B cell (primary cell): ENCODE results near the gene MAN2A2. TPM values are rescaled to one million over a fixed set of nuclear protein-coding genes. Genes with fewer than 3 reads are reported as not detected.

ENCODE experiments used
- ATAC-seq: fragments of 200-7000 bp; cut with Tn5 transposase; one replicate; pipeline ENCODE4 v1.10.0; 2021; ENCODE audit warnings: low read depth, mild to moderate bottlenecking, moderate number of reproducible peaks, moderate library complexity
- CTCF ChIA-PET: fragments of 350-600 bp; sonication (Branson Sonifier 250); formaldehyde crosslinking; loops from one replicate; lab custom pipeline; 2021; ENCODE audit warnings: antibody characterized with exemption, inconsistent platforms; lab: Charles Lee
- POLR2A ChIA-PET: fragments of 350-600 bp; sonication (Branson Sonifier 250); formaldehyde crosslinking; loops from one replicate; lab custom pipeline; 2021; ENCODE audit warnings: antibody characterized with exemption; lab: Charles Lee
- DNase-seq: peaks from one replicate; pipeline ENCODE4 v3.0.0; 2013
- H2AFZ ChIP-seq: 2 replicates; pipeline ENCODE4 v1.6.1; 2012; ENCODE audit warnings: mild to moderate bottlenecking, low read depth, low read length; ENCODE audit not compliant: insufficient read depth, poor library complexity, severe bottlenecking
- H3K27ac ChIP-seq, 2 donors: 1 replicate in 1 of 2; 2 replicates in 1 of 2; pipeline ENCODE4 v1.5.1; 2012 to 2013; ENCODE audit warnings: low read length in 2 of 2, mild to moderate bottlenecking in 2 of 2, moderate library complexity in 1 of 2
- H3K27me3 ChIP-seq, 4 experiments: fragments of 200-600 bp in 1 of 4; sonication (generic) in 1 of 4; replicated peaks in 1 of 4; 1 replicate in 2 of 4; 2 replicates in 2 of 4; pipeline versions ENCODE4 v1.6.1 to v1.7.0; 2013 to 2016; ENCODE audit warnings: low read length in 3 of 4, mild to moderate bottlenecking in 2 of 4, mixed read lengths in 1 of 4, moderate library complexity in 1 of 4; ENCODE audit not compliant: insufficient read depth in 4 of 4, control insufficient read depth in 3 of 4; ENCODE audit errors: control extremely low read depth in 1 of 4
- H3K36me3 ChIP-seq, 2 experiments: replicated peaks in 1 of 2; 1 replicate in 1 of 2; 2 replicates in 1 of 2; pipeline versions ENCODE4 v1.6.1 to v1.7.1; 2013; ENCODE audit warnings: low read length in 1 of 2; ENCODE audit not compliant: insufficient read depth in 2 of 2, control insufficient read depth in 1 of 2; ENCODE audit errors: control extremely low read depth in 1 of 2, extremely low read depth in 1 of 2
- H3K4me1 ChIP-seq, 2 donors: fragments of 200-600 bp in 1 of 2; sonication (generic) in 1 of 2; 1 replicate in 1 of 2; 2 replicates in 1 of 2; pipeline versions ENCODE4 v1.5.1 to v1.6.1; 2013 to 2017; ENCODE audit warnings: low read length in 2 of 2; ENCODE audit not compliant: control insufficient read depth in 2 of 2, insufficient read depth in 2 of 2
- H3K4me2 ChIP-seq: replicated peaks from 2 replicates; pipeline ENCODE3; 2012; ENCODE audit warnings: mild to moderate bottlenecking, low read depth, low read length; ENCODE audit not compliant: poor library complexity, severe bottlenecking
- H3K4me3 ChIP-seq, 5 experiments: fragments of 200-600 bp in 1 of 5; sonication (generic) in 1 of 5; 1 replicate in 3 of 5; 2 replicates in 2 of 5; pipeline versions ENCODE4 v1.5.1 to v1.7.0; 2011 to 2016; ENCODE audit warnings: low read length in 4 of 5, mild to moderate bottlenecking in 4 of 5, low read depth in 2 of 5, control low read depth in 1 of 5, moderate library complexity in 1 of 5; ENCODE audit not compliant: insufficient read depth in 1 of 5; ENCODE audit errors: control extremely low read depth in 1 of 5, extremely low read depth in 1 of 5
- H3K79me2 ChIP-seq: fragments of 200-600 bp; sonication (generic); one replicate; pipeline ENCODE4 v1.6.0; 2016; ENCODE audit warnings: low read length; ENCODE audit not compliant: control insufficient read depth, insufficient read depth
- H3K9ac ChIP-seq: fragments of 200-600 bp; sonication (generic); 2 replicates; pipeline ENCODE4 v1.6.1; 2017; ENCODE audit warnings: mild to moderate bottlenecking, low read length, moderate library complexity
- H3K9me3 ChIP-seq, 3 donors: one replicate each; pipeline versions ENCODE4 v1.6.1 to v1.7.1; 2013; ENCODE audit warnings: low read length in 2 of 3; ENCODE audit not compliant: control insufficient read depth in 2 of 3, insufficient read depth in 1 of 3; ENCODE audit errors: control extremely low read depth in 1 of 3
- H4K20me1 ChIP-seq: 2 replicates; pipeline ENCODE4 v1.6.0; 2012; ENCODE audit warnings: mild to moderate bottlenecking, low read length; ENCODE audit not compliant: insufficient read depth, control insufficient read depth, poor library complexity, severe bottlenecking
- H3K27ac Mint-ChIP-seq: one replicate; pipeline ENCODE4 v1.8.0; 2021; ENCODE audit warnings: mixed read lengths
- H3K27me3 Mint-ChIP-seq: one replicate; pipeline ENCODE4 v1.8.0; 2021; ENCODE audit warnings: mixed read lengths
- H3K4me1 Mint-ChIP-seq: one replicate; pipeline ENCODE4 v1.8.0; 2021; ENCODE audit warnings: mixed read lengths
- H3K4me3 Mint-ChIP-seq: one replicate; pipeline ENCODE4 v1.8.0; 2021; ENCODE audit warnings: mixed read lengths
- H3K9me3 Mint-ChIP-seq: one replicate; pipeline ENCODE4 v1.8.0; 2022; ENCODE audit warnings: mixed read lengths; ENCODE audit not compliant: insufficient read depth
- CTCF ChIP-seq: fragments of 200-600 bp; IDR thresholded peaks from one replicate; pipeline ENCODE4 v1.8.0; 2022; ENCODE audit warnings: antibody characterized with exemption, mild to moderate bottlenecking
- EZH2 ChIP-seq: IDR thresholded peaks from 2 replicates; pipeline ENCODE4 v1.6.1; 2012; ENCODE audit warnings: borderline replicate concordance, low read depth, mild to moderate bottlenecking, moderate library complexity, low read length; ENCODE audit not compliant: insufficient read depth, poor library complexity, severe bottlenecking
- WGBS: methylation state at CpG from one replicate; pipeline ENCODE4 v1.1.5; 2013; ENCODE audit warnings: missing lambda C conversion rate; ENCODE audit not compliant: insufficient coverage; 5-methylcytosine and 5-hydroxymethylcytosine counted together
- intact Hi-C: fragments of 100-400 bp; cut with micrococcal nuclease; formaldehyde crosslinking; loops from one replicate; pipeline ENCODE4 v1.10.0; 2022
- polyA plus RNA-seq: library from polyadenylated mRNA; depleted of rRNA; stranded (reverse); fragments of >200 nt; gene quantifications from 2 replicates; pipeline ENCODE4 v1.2.3, GENCODE V29; 2012
- total RNA-seq, 2 donors: library from RNA; stranded (reverse); fragments of 120-200 nt in 1 of 2; gene quantifications; 1 replicate in 1 of 2; 2 replicates in 1 of 2; pipeline versions ENCODE4 v1.2.3 to v1.2.4, GENCODE V29; 2013 to 2022

The MAN2A2 gene
- total and polyA plus RNA-seq, 2 donors (not counting 1 experiment from before 2014, with no cell fraction given): 180 to 234 TPM

GRCh38 chr15:90882781-90883525 is 20.1 kb upstream of the MAN2A2 start:
- H3K36me3 ChIP-seq: peaks cover 0 to 45% of the 10 kb centered on the region in 2 experiments
- H3K4me3 ChIP-seq: no peak overlapping the region
- H2AFZ ChIP-seq: no peak overlapping the region
- Mint-ChIP-seq H3K4me3 (peak overlapping the region; percentile 47), H3K4me1 (peaks cover 22% of the 10 kb centered on the region), H3K27ac (peak overlapping the region; percentile 56), H3K27me3 (no peaks in the 10 kb centered on the region), H3K9me3 (no peaks in the 10 kb centered on the region)
- POLR2A ChIA-PET: interaction anchor here (0.5 to 1.2 kb wide), 3 partner anchors 43 to 60 kb away, joined by 3 read pairs; no protein-coding TSS in a partner anchor
- TF ChIP-seq EZH2 (no peak), CTCF (no peak)
- intact Hi-C loops: no loop called here
- WGBS: 89% methylated on average over 11 of the region's 13 CpGs
- H4K20me1 ChIP-seq: peaks cover 12% of the 10 kb centered on the region
- H3K27ac ChIP-seq: peak overlapping the region in 1 of 2 donors; percentile 15
- ATAC-seq (no peak), DNase-seq (no peak)
- H3K27me3 ChIP-seq: no peaks in the 10 kb centered on the region
- H3K9me3 ChIP-seq: no peaks in the 10 kb centered on the region
- H3K79me2 ChIP-seq: peaks cover 14% of the 10 kb centered on the region
- peak overlapping the region; percentile 94 for H3K4me2 ChIP-seq
- H3K4me1 ChIP-seq: peaks cover 25 to 32% of the 10 kb centered on the region in 2 donors
- CTCF ChIA-PET: interaction anchor here (1.2 to 4.7 kb wide), 3 partner anchors 65 to 234 kb away, joined by 3 to 158 read pairs (median 72); no protein-coding TSS in a partner anchor
- no peak overlapping the region for H3K9ac ChIP-seq

- Mint-ChIP-seq H3K27ac (peak overlapping the region; percentile 56), H3K27me3 (no peaks in the 10 kb centered on the region), H3K4me3 (peak overlapping the region; percentile 47), H3K4me1 (peaks cover 22% of the 10 kb centered on the region), H3K9me3 (no peaks in the 10 kb centered on the region)
- H2AFZ ChIP-seq: peak overlapping the region; percentile 93
- no peak for TF ChIP-seq EZH2
- TF ChIP-seq CTCF: no peak
- H3K4me3 ChIP-seq: peak overlapping the region in 3 of 5 experiments; percentile 51 to 65 (median 61)
- peak overlapping the region; percentile 94 for H3K4me2 ChIP-seq
- H3K9me3 ChIP-seq: no peaks in the 10 kb centered on the region
- no peak for DNase-seq
- peaks cover 12% of the 10 kb centered on the region for H4K20me1 ChIP-seq
- WGBS: 71% methylated on average over 5 of the region's 7 CpGs
- H3K4me1 ChIP-seq: peaks cover 25 to 32% of the 10 kb centered on the region in 2 donors
- peaks cover 0 to 41% of the 10 kb centered on the region in 2 experiments for H3K36me3 ChIP-seq
- H3K27ac ChIP-seq: peak overlapping the region; percentile 13 to 75
- ChIA-PET POLR2A (interaction anchor here (0.5 to 2.1 kb wide), 3 partner anchors 13 to 167 kb away, joined by 3 to 7 read pairs (median 4); partner anchors contain the start of gene BLM), CTCF (interaction anchor here (1.2 to 4.7 kb wide), 5 partner anchors 45 to 235 kb away, joined by 3 to 158 read pairs (median 51); no protein-coding TSS in a partner anchor)
- H3K79me2 ChIP-seq: peaks cover 19% of the 10 kb centered on the region
- ATAC-seq: no peak
- no peaks in the 10 kb centered on the region for H3K27me3 ChIP-seq
- H3K9ac ChIP-seq: peak overlapping the region; percentile 70
- intact Hi-C loops: no loop called here
Measured at GRCh38 chr15:90883526-90883975, 19.6 kb upstream of the MAN2A2 start.
